HG03520 (cell line): ENCODE results near the gene CSHL1.
"Not testable (repeated sequence)": the region's sequence is repeated elsewhere in the genome, so short reads cannot be mapped to it uniquely, and the experiment has no call there.

Experiments used
- ATAC-seq: cut with Tn5 transposase; IDR thresholded peaks from one replicate; pipeline ENCODE4 v1.9.1; 2021; ENCODE audit warnings: mild to moderate bottlenecking, moderate library complexity; ENCODE audit not compliant: unreplicated experiment

CSHL1 gene

GRCh38 chr17:63941162-63941561, 30.1 kb upstream of the CSHL1 start:
- ATAC-seq, result no peak

DNA sequence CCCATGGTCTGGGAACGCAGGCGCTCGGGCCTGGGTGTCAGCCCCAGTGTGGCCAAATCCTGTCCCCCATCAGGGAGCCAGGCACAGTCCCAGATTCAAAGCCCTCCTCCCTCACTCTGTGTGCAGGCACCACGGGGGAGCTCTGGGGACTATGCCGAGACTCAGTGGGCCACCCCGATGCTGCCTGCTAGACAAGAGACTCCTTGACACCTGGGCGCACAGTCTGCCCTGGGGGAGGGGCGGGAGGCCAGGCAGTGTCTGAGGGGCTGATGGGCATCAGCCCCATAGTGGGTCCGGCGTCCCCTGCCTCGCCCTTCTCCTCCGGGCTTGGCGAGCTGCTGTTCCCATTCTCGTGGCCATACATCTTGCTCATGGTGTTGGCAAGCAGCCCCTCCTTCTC, 29.5 kb upstream of the CSHL1 start:
- ATAC-seq, result no peak

DNA sequence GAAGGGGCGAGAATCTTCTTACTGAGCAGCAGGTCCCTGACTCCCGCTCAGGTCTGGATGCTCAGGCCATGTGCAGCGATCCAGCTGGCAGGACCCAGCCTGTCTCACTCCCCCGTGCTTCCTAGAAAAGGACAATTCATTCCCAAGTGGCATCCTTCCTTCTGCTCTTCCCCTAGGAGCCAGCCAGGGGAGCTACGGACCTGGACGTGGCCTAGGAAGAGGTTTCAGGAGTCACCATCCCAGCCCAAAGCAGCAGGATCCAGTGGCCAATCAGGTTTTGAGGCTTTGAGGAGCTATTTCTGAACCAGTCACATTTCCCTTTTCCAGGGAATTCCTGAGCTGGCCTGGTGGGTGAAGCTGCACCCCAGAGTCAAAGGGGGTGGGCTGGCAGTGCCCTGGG, 28.8 kb upstream of the CSHL1 start:
- no peak for ATAC-seq

- ATAC-seq, result no peak
Observed at GRCh38 chr17:63939401-63939800, 28.3 kb upstream of the CSHL1 start.

GRCh38 chr17:63937920-63938319, 26.9 kb upstream of the CSHL1 start:
- ATAC-seq, result no peak

GRCh38 chr17:63937319-63937718, 26.3 kb upstream of the CSHL1 start:
- no peak for ATAC-seq

DNA sequence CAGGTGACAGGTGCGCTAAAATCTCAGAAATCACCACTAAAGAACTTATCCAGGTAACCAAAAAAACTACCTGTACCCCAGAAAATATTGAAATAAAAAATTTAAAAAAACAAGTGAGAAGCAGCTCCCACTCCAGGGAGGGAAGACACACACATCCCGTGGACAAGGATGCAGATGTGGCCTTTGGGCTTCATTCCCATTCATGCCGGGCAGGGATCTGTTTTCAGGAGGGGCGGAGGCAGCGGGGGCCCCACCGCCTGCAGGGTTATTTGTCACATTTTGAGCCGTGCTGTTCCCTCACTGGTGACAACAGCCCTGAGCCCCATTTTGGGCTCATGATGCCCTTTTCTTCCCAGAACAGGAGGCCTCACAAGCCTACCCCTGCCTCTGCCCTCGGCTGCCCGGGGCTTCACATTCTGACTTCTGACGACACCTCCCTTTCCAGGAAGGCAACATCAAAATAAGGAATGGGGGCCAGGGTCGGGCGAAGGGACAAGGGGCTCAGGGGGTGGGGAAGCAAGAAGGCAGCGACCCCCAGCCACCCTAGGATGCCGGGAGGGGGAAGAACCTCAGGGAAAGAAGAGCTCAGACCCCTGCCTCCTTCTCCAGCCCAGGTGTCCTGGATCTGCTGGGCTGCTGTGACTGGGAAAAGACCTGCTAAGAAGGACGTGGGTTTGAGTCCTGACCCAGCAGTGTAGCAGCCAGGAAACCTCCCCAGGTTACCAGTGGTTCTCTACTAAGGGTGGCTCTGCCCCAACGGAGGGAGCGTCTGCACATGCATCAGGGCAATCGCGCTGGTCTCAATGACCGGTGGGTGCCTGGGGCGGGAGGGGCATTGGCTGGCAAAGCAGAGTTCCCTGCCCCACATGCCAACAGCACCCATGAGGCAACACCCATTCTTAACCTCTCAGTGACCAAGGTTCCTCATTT, 23.4 kb upstream of the CSHL1 start:
- ATAC-seq, result no peak

DNA sequence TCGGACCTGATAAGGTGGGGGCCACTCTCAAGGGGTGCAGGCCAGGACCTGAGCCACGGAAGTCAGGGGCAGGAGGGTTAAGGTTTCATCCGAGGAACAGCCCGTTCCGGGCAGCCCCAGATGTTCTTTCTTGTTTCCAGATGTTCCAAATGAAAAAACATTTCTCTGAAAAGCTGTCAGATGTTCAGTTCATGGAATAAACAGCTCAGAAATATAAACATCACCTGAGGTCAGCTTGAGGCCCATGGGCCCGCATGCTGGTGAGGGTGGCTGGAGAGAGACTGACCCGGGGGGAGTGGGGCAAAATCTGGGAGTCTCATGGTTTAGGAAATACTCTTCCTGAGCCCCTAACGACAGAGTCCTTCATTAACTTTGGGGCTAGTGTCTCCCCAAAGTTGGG, 22.5 kb upstream of the CSHL1 start:
- ATAC-seq, result no peak

DNA sequence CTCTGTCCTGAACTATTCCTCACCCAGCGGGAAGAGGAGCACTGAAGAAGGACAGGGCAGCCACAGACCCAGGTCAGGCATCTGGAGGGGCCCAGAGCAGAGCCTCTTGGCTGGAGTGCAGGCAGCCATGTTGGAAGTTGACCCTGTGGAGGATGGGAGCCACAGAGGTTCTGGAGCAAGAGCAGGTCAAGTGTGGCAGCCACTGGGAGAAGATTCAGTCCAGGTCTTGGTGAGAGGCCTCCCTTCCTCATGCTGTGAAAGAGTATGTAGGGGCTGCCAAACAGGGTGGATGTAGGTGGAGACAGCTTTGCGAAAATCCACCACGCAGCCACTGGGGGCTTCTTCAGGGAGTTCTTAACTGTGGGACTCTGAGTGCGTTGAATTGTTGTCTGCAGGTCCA, 21.7 kb upstream of the CSHL1 start:
- ATAC-seq, result peak; percentile 5

DNA sequence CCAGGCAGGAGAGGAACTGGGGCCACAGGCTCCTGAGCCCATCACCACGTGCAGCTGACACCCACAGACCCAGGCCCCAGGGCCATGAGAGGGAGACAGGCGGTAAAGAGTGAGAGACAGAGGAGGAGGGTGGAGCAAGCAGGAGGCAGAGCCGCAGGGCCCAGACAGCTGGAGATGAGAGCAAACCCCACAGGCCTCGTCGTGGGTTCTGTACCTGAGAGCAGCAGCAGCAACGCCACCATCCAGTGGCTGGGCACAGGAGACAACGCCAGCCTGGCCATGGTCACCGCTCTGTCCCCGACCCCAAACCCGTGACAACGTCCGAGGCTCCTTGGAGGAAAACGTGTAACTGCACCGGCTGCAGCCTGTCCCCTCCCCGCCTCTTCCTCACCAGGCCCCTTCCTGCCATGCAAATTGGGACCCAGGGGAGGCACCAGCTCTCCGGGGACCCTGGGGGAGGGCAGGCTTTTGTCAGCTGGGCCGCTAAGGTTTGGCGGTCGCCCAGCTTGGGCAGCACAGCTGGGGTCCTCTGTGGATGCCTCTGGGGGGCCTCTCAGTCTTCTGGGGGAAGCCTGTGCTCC, 21.0 kb upstream of the CSHL1 start, which contains the start of gene CD79B:
Gene CD79B, minus strand, starts transcription at position 351 of the 581 bp plus-strand sequence. Its CDS starts 70 bp downstream, at position 281.
- peak; percentile 85 for ATAC-seq

DNA sequence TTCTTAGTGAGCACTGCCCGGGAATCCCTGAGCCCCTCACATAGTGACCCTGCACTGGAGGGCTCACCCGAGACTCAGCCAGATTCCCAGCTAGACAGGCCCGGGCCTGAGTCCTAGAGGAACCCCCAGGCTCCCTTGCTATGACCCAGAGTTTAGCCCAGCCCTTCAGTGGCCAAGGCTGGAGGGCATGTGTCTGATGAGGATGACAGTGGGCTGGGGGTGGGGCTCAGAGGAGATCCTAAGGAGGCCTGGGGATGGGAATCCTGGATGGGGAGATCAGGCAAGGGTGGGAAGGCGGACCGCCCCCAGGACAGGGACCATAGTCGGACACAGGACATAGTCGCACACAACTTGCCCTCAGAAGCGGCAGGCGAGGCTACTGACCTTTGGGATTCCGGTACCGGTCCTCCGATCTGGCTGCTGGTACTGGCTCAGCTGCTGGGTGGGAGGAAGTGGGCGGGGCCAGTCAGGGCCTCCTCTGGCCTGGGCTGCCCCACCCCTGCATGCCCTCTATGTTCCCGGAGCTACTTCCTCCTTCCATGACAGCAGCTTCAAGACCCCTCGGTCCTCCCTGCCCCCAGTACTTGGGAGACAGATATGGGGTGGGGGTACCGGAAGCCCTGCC, 20.0 kb upstream of the CSHL1 start:
- ATAC-seq, result peak; percentile 39

- no peak for ATAC-seq
Observed at GRCh38 chr17:63929860-63930766, 19.1 kb upstream of the CSHL1 start.

- ATAC-seq, result no peak
Observed at GRCh38 chr17:63928966-63929695, 18.1 kb upstream of the CSHL1 start.

GRCh38 chr17:63928172-63928666, 17.2 kb upstream of the CSHL1 start:
- ATAC-seq, result no peak

GRCh38 chr17:63927464-63928171, 16.6 kb upstream of the CSHL1 start:
- no peak for ATAC-seq

DNA sequence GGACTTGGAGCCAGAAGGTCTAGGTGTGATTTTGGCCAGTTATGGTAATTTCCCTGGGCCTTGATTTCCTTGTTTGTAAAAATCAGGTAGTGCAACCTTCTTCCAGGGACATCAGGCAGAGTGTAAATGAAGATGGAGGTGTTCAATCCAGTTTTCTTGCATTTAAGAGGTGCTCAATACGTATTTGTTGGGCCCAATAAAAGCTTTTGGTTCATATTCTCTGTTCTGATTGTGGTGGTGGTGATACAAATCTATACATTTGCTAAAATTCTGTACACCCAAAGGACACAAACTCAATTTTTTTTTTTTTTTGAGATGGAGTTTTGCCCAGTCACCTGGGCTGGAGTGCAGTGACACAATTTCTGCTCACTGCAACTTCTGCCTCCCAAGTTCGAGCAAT, 15.1 kb upstream of the CSHL1 start:
- ATAC-seq, result no peak

GRCh38 chr17:63925615-63926014, 14.6 kb upstream of the CSHL1 start:
- ATAC-seq, result no peak

DNA sequence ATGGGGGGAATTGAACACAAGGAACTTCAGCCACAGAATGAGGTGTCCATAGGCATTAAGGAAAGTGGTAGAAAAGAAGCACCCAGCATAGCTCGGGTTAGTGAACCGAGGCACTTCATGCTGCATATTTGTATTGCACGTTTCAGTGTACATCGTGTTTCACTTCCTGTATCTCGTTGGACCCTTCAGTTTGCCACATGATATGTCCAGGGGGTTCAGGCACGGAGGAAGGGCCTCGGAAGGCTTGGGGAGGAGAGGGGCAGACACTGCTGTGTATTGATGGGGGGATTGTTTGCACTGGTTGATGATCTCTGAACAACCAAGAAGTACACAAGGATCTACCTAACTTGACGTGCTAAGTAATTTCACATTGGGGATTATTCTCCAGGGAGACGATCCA, 11.3 kb upstream of the CSHL1 start:
- not testable (repeated sequence) for ATAC-seq

DNA sequence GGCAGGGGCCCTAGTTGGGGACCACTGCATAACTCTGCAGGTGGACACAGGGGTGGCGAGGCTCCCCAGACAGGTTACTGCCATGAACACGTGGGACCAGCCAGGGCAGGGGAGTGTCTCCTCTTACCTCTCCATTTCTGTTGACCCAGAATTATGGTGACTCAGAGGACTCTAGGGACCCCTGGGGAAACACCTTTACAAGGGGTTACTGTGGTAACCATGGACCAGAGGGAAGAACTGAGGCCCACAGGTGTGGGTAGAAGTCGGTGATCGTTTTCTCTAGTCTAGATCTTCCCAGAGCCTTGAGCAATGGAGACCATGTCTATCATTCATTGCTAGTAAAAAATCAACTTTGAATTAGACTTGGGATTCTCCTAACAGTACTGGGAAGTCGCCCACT, 9.7 kb upstream of the CSHL1 start:
- ATAC-seq, result not testable (repeated sequence)
